Sigmoid colon (tissue), 4 donors: Measurements from ENCODE around the gene NCF2.

ENCODE experiments used
- POLR2AphosphoS5 ChIP-seq, 4 donors: sonication (generic); formaldehyde crosslinking; IDR thresholded peaks; one replicate each; pipeline ENCODE4 v1.6.1; 2017; ENCODE audit warnings: antibody characterized with exemption in 4 of 4
- TF ChIP-seq, protein P1 (sequence below), 4 experiments: fragments of 450-650 bp in 3 of 4; fragments of 200-600 bp in 1 of 4; IDR thresholded peaks; one replicate each; pipeline ENCODE4 v1.5.1; 2016 to 2019; ENCODE audit warnings: antibody characterized with exemption in 4 of 4, mild to moderate bottlenecking in 3 of 4, moderate library complexity in 2 of 4

DNA sequence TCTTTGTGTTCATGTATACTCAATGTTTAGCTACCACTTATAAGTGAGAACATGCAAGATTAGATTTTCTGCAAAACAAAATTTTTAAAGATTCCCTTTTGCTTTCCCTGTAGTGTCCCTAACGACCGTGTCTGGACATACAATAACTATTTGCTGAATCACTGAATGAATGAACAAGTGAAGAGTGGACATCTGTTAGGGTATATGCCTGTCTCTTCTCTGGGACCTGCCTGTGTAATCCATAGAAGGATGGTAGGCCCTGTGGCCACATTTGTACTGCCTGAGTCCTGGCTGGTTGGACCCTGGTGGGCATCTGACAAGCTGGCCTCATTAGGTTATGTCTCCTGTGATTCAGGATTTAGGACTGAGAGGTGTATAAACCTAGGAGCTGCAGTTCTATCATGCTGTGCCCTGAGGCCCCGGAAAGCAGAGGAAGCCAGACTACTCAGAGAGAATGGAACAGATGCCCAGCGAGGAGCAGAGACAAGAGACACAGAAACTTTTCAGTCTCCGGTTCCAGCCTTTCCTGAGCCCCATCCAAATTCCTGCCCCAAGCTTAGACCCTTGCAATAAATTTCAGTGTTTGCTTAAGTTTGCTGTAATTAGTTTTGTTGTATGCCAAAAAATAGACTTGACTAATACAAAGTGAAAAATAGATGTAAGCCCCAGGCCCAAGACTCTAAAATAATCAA lies 7.5 kb upstream of the NCF2 start:
- TF ChIP-seq, protein P1, sequence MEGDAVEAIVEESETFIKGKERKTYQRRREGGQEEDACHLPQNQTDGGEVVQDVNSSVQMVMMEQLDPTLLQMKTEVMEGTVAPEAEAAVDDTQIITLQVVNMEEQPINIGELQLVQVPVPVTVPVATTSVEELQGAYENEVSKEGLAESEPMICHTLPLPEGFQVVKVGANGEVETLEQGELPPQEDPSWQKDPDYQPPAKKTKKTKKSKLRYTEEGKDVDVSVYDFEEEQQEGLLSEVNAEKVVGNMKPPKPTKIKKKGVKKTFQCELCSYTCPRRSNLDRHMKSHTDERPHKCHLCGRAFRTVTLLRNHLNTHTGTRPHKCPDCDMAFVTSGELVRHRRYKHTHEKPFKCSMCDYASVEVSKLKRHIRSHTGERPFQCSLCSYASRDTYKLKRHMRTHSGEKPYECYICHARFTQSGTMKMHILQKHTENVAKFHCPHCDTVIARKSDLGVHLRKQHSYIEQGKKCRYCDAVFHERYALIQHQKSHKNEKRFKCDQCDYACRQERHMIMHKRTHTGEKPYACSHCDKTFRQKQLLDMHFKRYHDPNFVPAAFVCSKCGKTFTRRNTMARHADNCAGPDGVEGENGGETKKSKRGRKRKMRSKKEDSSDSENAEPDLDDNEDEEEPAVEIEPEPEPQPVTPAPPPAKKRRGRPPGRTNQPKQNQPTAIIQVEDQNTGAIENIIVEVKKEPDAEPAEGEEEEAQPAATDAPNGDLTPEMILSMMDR (IDR thresholded peaks at IDR 0.05) = no peak
- TF ChIP-seq POLR2AphosphoS5 (IDR thresholded peaks at IDR 0.05) = no peak
